NB4 (cell line): ENCODE data around the gene DPPA5.

Source experiments
- MAX ChIP-seq: IDR thresholded peaks from 2 replicates; pipeline ENCODE4 v1.6.1; 2011; ENCODE audit warnings: low read depth, low read length
- TF ChIP-seq, protein P1 (sequence below): IDR thresholded peaks from one replicate; pipeline ENCODE4 v1.5.1; 2012; ENCODE audit warnings: low read depth, low read length

DNA sequence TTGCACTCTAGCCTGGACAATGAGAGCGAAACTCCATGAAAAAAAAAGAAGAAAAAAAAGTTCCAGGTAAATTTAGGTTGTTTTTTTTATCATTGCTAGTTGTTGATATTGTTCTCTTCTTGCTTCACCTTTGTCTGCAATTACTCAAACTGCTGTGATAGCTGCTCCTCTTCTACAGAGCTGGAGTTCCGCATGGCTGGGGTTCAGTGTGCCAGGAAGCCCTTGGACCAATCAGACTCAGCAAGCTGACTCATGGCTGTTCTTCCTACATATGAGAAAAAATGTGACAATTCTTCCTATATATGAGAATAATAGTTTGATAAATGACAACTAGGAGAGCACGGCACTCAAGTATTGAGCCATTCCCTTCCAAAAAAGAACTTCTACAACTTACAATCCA, 28.4 kb downstream of the DPPA5 start:
- TF ChIP-seq, protein P1, sequence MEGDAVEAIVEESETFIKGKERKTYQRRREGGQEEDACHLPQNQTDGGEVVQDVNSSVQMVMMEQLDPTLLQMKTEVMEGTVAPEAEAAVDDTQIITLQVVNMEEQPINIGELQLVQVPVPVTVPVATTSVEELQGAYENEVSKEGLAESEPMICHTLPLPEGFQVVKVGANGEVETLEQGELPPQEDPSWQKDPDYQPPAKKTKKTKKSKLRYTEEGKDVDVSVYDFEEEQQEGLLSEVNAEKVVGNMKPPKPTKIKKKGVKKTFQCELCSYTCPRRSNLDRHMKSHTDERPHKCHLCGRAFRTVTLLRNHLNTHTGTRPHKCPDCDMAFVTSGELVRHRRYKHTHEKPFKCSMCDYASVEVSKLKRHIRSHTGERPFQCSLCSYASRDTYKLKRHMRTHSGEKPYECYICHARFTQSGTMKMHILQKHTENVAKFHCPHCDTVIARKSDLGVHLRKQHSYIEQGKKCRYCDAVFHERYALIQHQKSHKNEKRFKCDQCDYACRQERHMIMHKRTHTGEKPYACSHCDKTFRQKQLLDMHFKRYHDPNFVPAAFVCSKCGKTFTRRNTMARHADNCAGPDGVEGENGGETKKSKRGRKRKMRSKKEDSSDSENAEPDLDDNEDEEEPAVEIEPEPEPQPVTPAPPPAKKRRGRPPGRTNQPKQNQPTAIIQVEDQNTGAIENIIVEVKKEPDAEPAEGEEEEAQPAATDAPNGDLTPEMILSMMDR: no peak
- no peak for TF ChIP-seq MAX
